Fibroblast of lung (primary cell): ENCODE results near the gene CAMTA1. TPM values are rescaled to one million over a fixed set of nuclear protein-coding genes. Genes with fewer than 3 reads are reported as not detected.

ENCODE experiments used
- DNase-seq, 2 donors: peaks; one replicate each; pipeline versions ENCODE4 v3.0.0 to v3.0.0-alpha.2; 2010; ENCODE audit warnings: low read depth in 2 of 2
- H2AFZ ChIP-seq: 2 replicates; pipeline ENCODE4 v1.5.1; 2012; ENCODE audit warnings: low read length, control low read depth, inconsistent platforms
- H3K27ac ChIP-seq: 2 replicates; pipeline ENCODE4 v1.5.1; 2011; ENCODE audit warnings: low read length, control low read depth; ENCODE audit not compliant: insufficient read depth
- H3K27me3 ChIP-seq: 2 replicates; pipeline ENCODE4 v1.5.1; 2011; ENCODE audit warnings: mild to moderate bottlenecking, low read length; ENCODE audit not compliant: control insufficient read depth, insufficient read depth
- H3K36me3 ChIP-seq: 2 replicates; pipeline ENCODE4 v1.5.1; 2011; ENCODE audit warnings: low read length; ENCODE audit not compliant: control insufficient read depth, insufficient read depth
- H3K4me1 ChIP-seq: 2 replicates; pipeline ENCODE4 v1.5.1; 2011; ENCODE audit warnings: low read length; ENCODE audit not compliant: control insufficient read depth, insufficient read depth; ENCODE audit errors: extremely low read depth
- H3K4me2 ChIP-seq: 2 replicates; pipeline ENCODE4 v1.5.1; 2011; ENCODE audit warnings: low read length, control low read depth; ENCODE audit not compliant: insufficient read depth; ENCODE audit errors: extremely low read depth
- H3K4me3 ChIP-seq, 4 experiments: fragments of 200-600 bp in 1 of 4; sonication (generic) in 1 of 4; replicated peaks in 1 of 4; 2 replicates each; pipeline ENCODE4 v1.5.1; 2011 to 2016; ENCODE audit warnings: low read length in 4 of 4, low read depth in 3 of 4, mild to moderate bottlenecking in 3 of 4, control low read depth in 2 of 4, inconsistent platforms in 1 of 4, mixed read lengths in 1 of 4; ENCODE audit not compliant: insufficient read depth in 1 of 4; ENCODE audit errors: control extremely low read depth in 1 of 4
- H3K79me2 ChIP-seq: 2 replicates; pipeline ENCODE4 v1.5.1; 2012; ENCODE audit warnings: mild to moderate bottlenecking, low read length, inconsistent platforms; ENCODE audit not compliant: control insufficient read depth, insufficient read depth
- H3K9ac ChIP-seq: 2 replicates; pipeline ENCODE4 v1.5.1; 2011; ENCODE audit warnings: mild to moderate bottlenecking, low read length, control low read depth; ENCODE audit not compliant: insufficient read depth
- H3K9me3 ChIP-seq: 2 replicates; pipeline ENCODE4 v1.5.1; 2012; ENCODE audit warnings: low read depth, low read length; ENCODE audit not compliant: control insufficient read depth, insufficient read depth
- H4K20me1 ChIP-seq: 2 replicates; pipeline ENCODE4 v1.5.1; 2011; ENCODE audit warnings: low read length; ENCODE audit not compliant: control insufficient read depth, insufficient read depth; ENCODE audit errors: extremely low read depth
- EZH2 ChIP-seq: IDR thresholded peaks from 2 replicates; pipeline ENCODE4 v1.5.1; 2012; ENCODE audit warnings: low read length, control low read depth, mild to moderate bottlenecking; ENCODE audit errors: missing control alignments
- polyA plus RNA-seq, 2 donors: library from polyadenylated mRNA; depleted of rRNA in 1 of 2; stranded (reverse) in 1 of 2; unstranded in 1 of 2; fragments of >200 nt; gene quantifications; 2 replicates each; pipeline ENCODE4 v1.2.1, GENCODE V29; 2011 to 2012; ENCODE audit warnings: missing spikeins in 1 of 2
- total RNA-seq: library from RNA; depleted of rRNA; stranded (reverse); fragments of >200 nt; gene quantifications from 2 replicates; pipeline ENCODE4 v1.2.1, GENCODE V29; 2014
- TF ChIP-seq, protein P1 (sequence below), 2 donors: IDR thresholded peaks in 1 of 2; conservative IDR thresholded peaks in 1 of 2; 1 replicate in 1 of 2; 2 replicates in 1 of 2; pipeline ENCODE4 v1.5.1; 2011 to 2012; ENCODE audit warnings: low read length in 2 of 2, control low read depth in 1 of 2, inconsistent platforms in 1 of 2, low read depth in 1 of 2, mild to moderate bottlenecking in 1 of 2

CAMTA1 gene
- total and polyA plus RNA-seq, 2 donors (not counting 1 experiment from before 2014, with no cell fraction given) = 47.6 to 86.0 TPM

DNA sequence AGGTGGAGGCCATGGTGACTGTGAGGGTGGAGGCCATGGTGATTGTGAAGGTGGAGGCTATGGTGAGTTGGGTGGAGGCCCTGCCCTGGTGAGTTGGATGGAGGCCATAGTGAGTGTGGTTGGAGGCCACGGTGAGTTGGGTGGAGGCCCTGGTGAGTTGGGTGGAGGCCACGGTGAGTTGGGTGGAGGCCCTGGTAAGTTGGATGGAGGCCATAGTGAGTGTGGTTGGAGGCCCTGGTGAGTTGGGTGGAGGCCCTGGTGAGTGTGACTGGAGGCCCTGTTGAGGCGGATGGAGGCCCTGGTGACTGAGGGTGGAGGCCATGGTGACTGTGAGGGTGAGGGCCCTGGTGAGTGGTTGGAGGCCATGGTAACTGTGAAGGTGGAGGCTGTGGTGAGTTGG lies 860.9 kb downstream of the CAMTA1 start:
- no peaks in the 10 kb centered on the region for H3K9me3 ChIP-seq
- no peaks in the 10 kb centered on the region for H4K20me1 ChIP-seq
- no peak overlapping the region for H3K27ac ChIP-seq
- H3K4me3 ChIP-seq = no peak overlapping the region
- no peaks in the 10 kb centered on the region for H3K27me3 ChIP-seq
- H3K4me1 ChIP-seq = peaks cover 3% of the 10 kb centered on the region
- H3K79me2 ChIP-seq = no peaks in the 10 kb centered on the region
- TF ChIP-seq EZH2 = no peak
- TF ChIP-seq, protein P1, sequence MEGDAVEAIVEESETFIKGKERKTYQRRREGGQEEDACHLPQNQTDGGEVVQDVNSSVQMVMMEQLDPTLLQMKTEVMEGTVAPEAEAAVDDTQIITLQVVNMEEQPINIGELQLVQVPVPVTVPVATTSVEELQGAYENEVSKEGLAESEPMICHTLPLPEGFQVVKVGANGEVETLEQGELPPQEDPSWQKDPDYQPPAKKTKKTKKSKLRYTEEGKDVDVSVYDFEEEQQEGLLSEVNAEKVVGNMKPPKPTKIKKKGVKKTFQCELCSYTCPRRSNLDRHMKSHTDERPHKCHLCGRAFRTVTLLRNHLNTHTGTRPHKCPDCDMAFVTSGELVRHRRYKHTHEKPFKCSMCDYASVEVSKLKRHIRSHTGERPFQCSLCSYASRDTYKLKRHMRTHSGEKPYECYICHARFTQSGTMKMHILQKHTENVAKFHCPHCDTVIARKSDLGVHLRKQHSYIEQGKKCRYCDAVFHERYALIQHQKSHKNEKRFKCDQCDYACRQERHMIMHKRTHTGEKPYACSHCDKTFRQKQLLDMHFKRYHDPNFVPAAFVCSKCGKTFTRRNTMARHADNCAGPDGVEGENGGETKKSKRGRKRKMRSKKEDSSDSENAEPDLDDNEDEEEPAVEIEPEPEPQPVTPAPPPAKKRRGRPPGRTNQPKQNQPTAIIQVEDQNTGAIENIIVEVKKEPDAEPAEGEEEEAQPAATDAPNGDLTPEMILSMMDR (conservative IDR thresholded peaks at IDR 0.05 in 1 of 2, IDR thresholded peaks at IDR 0.05 in 1 of 2; ENCODE audit: low read depth in 1 of 2, low read length in 2 of 2) = no peak
- H3K36me3 ChIP-seq = no peaks in the 10 kb centered on the region
- H3K4me2 ChIP-seq = no peak overlapping the region
- no peak overlapping the region for H2AFZ ChIP-seq
- no peak for DNase-seq
- no peak overlapping the region for H3K9ac ChIP-seq

DNA sequence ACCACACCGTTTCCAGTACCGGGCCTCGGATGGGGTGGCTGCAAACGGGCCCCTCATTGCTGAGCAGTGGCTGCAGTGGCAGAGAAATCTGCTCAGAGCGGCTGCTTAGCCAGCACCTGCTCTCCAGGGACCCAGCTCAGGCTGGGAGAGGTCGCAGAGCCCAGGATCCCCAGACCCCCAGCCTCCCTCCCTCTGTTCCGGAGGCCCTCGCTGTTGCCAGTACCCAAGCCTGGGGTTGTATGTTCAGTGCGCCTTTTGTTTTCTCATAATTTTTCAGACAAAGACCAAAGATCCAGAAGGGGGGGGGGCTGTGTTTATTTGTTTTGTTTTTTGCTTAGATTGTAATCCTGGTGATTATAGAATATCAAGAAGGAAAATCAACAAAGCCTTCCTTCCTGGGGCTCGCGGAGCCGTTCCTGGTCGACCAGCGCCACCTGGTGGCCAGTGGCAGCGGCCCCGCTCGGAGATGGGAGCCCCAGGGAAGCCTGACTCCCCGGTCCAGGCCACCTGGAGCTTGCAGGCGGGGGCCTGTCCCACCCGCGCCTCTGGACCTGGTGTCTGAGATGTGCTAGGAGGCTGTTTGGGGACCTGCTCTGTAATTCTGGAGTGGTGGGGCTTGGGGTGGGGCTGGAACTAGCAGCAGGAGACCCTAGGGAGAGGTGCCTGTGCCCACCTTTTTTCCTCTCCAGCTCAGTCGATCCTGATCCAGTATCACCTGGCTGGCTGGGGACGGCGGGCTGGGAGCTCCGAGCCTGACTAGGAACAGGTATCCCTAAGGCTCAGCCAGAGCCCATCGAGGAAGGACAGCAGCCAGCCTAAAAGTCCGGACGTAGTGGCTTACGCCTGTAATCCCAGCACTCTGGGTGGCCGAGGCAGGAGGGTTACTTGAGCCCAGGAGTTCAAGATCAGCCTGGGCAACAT lies 862.0 kb downstream of the CAMTA1 start:
- Histone ChIP-seq H3K4me2 (no peak overlapping the region), H3K27me3 (no peaks in the 10 kb centered on the region), H3K27ac (no peak overlapping the region), H4K20me1 (no peaks in the 10 kb centered on the region), H3K4me1 (peaks cover 3% of the 10 kb centered on the region), H3K36me3 (no peaks in the 10 kb centered on the region), H3K79me2 (no peaks in the 10 kb centered on the region), H3K9ac (no peak overlapping the region), H2AFZ (no peak overlapping the region), H3K4me3 (no peak overlapping the region), H3K9me3 (no peaks in the 10 kb centered on the region)
- TF ChIP-seq, protein P1 (conservative IDR thresholded peaks at IDR 0.05 in 1 of 2, IDR thresholded peaks at IDR 0.05 in 1 of 2; ENCODE audit: low read depth in 1 of 2, low read length in 2 of 2) = peak; percentile 83 to 84
- no peak for TF ChIP-seq EZH2
- DNase-seq = peak; percentile 20 to 43

DNA sequence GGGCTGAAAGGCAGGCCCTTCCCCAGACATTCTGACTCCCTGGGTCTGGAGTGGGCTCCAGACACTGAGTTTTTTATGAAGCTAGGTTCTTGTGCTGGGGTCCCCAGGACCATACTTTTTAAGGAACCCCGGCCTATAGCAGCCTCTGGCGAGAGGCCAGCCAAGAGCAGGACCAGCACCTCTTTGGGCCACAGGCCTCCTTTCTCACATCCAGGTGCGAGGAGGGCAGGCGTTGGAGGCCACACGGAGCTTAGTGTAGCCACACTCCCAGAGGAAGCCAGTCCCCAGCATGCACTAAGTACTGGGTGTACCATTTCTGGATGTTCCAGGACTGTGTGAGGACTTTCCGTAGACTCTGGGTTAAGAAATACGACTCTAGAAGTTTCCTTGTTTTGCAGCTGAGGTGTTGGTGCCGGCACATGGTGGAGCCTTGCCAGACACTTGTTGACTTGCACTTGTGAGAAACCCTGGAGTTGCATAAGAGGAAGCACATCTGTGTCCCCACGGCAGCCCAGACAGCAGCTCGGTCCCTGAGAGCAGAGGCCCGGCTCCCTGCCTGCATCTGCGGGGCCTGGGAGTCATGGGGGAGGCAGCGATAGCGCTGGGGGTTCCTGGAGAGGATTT lies 863.6 kb downstream of the CAMTA1 start:
- Histone ChIP-seq H3K27me3 (no peaks in the 10 kb centered on the region), H3K27ac (no peak overlapping the region), H3K4me1 (no peaks in the 10 kb centered on the region), H3K9ac (no peak overlapping the region), H2AFZ (no peak overlapping the region), H3K4me3 (no peak overlapping the region), H3K79me2 (no peaks in the 10 kb centered on the region), H3K9me3 (no peaks in the 10 kb centered on the region), H3K4me2 (no peak overlapping the region), H3K36me3 (no peaks in the 10 kb centered on the region), H4K20me1 (no peaks in the 10 kb centered on the region)
- DNase-seq = peak in 1 of 2 donors; percentile 37
- no peak for TF ChIP-seq EZH2
- TF ChIP-seq, protein P1 (conservative IDR thresholded peaks at IDR 0.05 in 1 of 2, IDR thresholded peaks at IDR 0.05 in 1 of 2; ENCODE audit: low read depth in 1 of 2, low read length in 2 of 2) = no peak
